HepG2 (cell line): ENCODE results near the gene AFAP1. TPM values are rescaled to one million over a fixed set of nuclear protein-coding genes. Genes with fewer than 3 reads are reported as not detected.

Experiments
- ATAC-seq: fragments of 200-7000 bp; cut with Tn5 transposase; 3 replicates; pipeline ENCODE4 v1.9.1; 2020; ENCODE audit warnings: mild to moderate bottlenecking, moderate library complexity
- BruUV-seq: library from RNA; stranded (reverse); fragments of 400-500 nt; replicated peaks from 2 replicates; lab custom pipeline; 2021; lab: Mats Ljungman, UMichigan
- CTCF ChIA-PET: fragments of 300-600 bp; formaldehyde crosslinking; extraction: SDS; loops from one replicate; lab custom pipeline; 2021; ENCODE audit warnings: low total read pairs, inconsistent platforms, low intra/inter-chr PET ratio; lab: Yijun Ruan, JAX
- POLR2A ChIA-PET: fragments of 350-600 bp; sonication (Branson Sonifier 250); formaldehyde crosslinking; loops from one replicate; lab custom pipeline; 2020; ENCODE audit warnings: antibody characterized with exemption, inconsistent platforms; lab: Yijun Ruan, JAX
- DNase-seq: peaks from one replicate; pipeline ENCODE4 v3.0.0-alpha.2; 2015; ENCODE audit warnings: low spot score
- FAIRE-seq: peaks from 3 replicates; lab custom pipeline; 2011; peaks lifted over from hg19 to GRCh38; lab: Jason Lieb, UNC
- H2AFZ ChIP-seq: one replicate; pipeline ENCODE4 v1.6.1; 2011; ENCODE audit warnings: low read length, inconsistent platforms
- H3K27ac ChIP-seq: fragments of 300-600 bp; 3 replicates; pipeline ENCODE4 v1.8.0; 2011; ENCODE audit warnings: mixed run types, mild to moderate bottlenecking, mixed read lengths, low read length, inconsistent platforms; ENCODE audit not compliant: insufficient read depth; ENCODE audit errors: extremely low read length
- H3K27me3 ChIP-seq, 2 experiments: fragments of 200-600 bp in 1 of 2; 2 replicates in 1 of 2; 3 replicates in 1 of 2; pipeline versions ENCODE4 v1.6.0 to v1.8.0; 2011; ENCODE audit warnings: low read length in 2 of 2, mild to moderate bottlenecking in 2 of 2, moderate library complexity in 2 of 2, inconsistent platforms in 1 of 2; ENCODE audit not compliant: insufficient read depth in 2 of 2, control insufficient read depth in 1 of 2
- H3K36me3 ChIP-seq, 2 experiments: fragments of 200-600 bp in 1 of 2; replicated peaks in 1 of 2; 2 replicates in 1 of 2; 3 replicates in 1 of 2; pipeline versions ENCODE4 v1.5.1 to v1.8.0; 2011; ENCODE audit warnings: low read length in 2 of 2, inconsistent platforms in 1 of 2; ENCODE audit not compliant: insufficient read depth in 2 of 2, control insufficient read depth in 1 of 2
- H3K4me1 ChIP-seq: 2 replicates; pipeline ENCODE4 v1.5.1; 2012; ENCODE audit warnings: low read length, inconsistent platforms; ENCODE audit not compliant: insufficient read depth
- H3K4me2 ChIP-seq: 2 replicates; pipeline ENCODE4 v1.6.0; 2011; ENCODE audit warnings: low read depth, low read length, inconsistent platforms
- H3K4me3 ChIP-seq, 3 experiments: fragments of 200-600 bp in 1 of 3; sonication (generic), shearing (Covaris generic) in 1 of 3; replicated peaks in 1 of 3; 2 replicates each; pipeline ENCODE4 v1.5.1; 2011 to 2016; ENCODE audit warnings: low read length in 3 of 3, inconsistent platforms in 2 of 3, low read depth in 2 of 3, mild to moderate bottlenecking in 2 of 3, control low read depth in 1 of 3, mixed read lengths in 1 of 3; ENCODE audit not compliant: insufficient read depth in 1 of 3
- H3K79me2 ChIP-seq: one replicate; pipeline ENCODE4 v1.6.1; 2011; ENCODE audit warnings: low read length, inconsistent platforms; ENCODE audit not compliant: insufficient read depth
- H3K9ac ChIP-seq: 2 replicates; pipeline ENCODE4 v1.6.0; 2011; ENCODE audit warnings: mild to moderate bottlenecking, low read depth, low read length, inconsistent platforms; ENCODE audit not compliant: insufficient read depth
- H3K9me3 ChIP-seq: 2 replicates; pipeline ENCODE4 v1.5.1; 2012; ENCODE audit warnings: mild to moderate bottlenecking, low read length
- H4K20me1 ChIP-seq: 2 replicates; pipeline ENCODE4 v1.6.0; 2011; ENCODE audit warnings: inconsistent platforms, mild to moderate bottlenecking, low read length, moderate library complexity; ENCODE audit not compliant: insufficient read depth
- AGO2 ChIP-seq: fragments of 200-400 bp; formaldehyde crosslinking; optimal IDR thresholded peaks from 2 replicates; pipeline ENCODE3; 2017; ENCODE audit warnings: mild to moderate bottlenecking, low read depth, low read length, moderate library complexity
- E2F1 ChIP-seq: sonication (generic); formaldehyde crosslinking; IDR thresholded peaks from 2 replicates; pipeline ENCODE4 v1.5.0; 2020; ENCODE audit warnings: missing genetic modification reagents
- MIER3 ChIP-seq: IDR thresholded peaks from 2 replicates; pipeline ENCODE4 v1.6.1; 2016; ENCODE audit warnings: missing compliant biosample characterization, borderline replicate concordance
- PPARG ChIP-seq: conservative IDR thresholded peaks from 2 replicates; pipeline ENCODE4 v1.6.1; 2016; ENCODE audit warnings: missing biosample characterization, missing genetic modification reagents
- SP2 ChIP-seq: sonication (generic); formaldehyde crosslinking; IDR thresholded peaks from 2 replicates; pipeline ENCODE4 v1.5.1; 2020; ENCODE audit warnings: mild to moderate bottlenecking, missing genetic modification reagents
- ZC3H4 ChIP-seq: sonication (generic); formaldehyde crosslinking; IDR thresholded peaks from 2 replicates; pipeline ENCODE4 v1.4.0; 2020; ENCODE audit warnings: missing genetic modification reagents, borderline replicate concordance
- ZNF430 ChIP-seq: sonication (generic); formaldehyde crosslinking; IDR thresholded peaks from 2 replicates; pipeline ENCODE4 v1.9.0; 2021; ENCODE audit warnings: mild to moderate bottlenecking, missing genetic modification reagents
- ZNF510 ChIP-seq: sonication (generic); formaldehyde crosslinking; IDR thresholded peaks from 2 replicates; pipeline ENCODE4 v1.4.0; 2020; ENCODE audit warnings: low read depth, mild to moderate bottlenecking, missing genetic modification reagents
- WGBS: methylation state at CpG from one replicate; pipeline ENCODE4 v1.1.6; 2017; ENCODE audit warnings: low lambda C conversion rate; 5-methylcytosine and 5-hydroxymethylcytosine counted together
- in situ Hi-C: cut with HindIII; loops from 2 replicates; pipeline ENCODE4 v1.10.0; 2017; ENCODE audit warnings: low pct_unique_long_range_greater_than_20kb; ENCODE audit not compliant: extremely low pct_ligation_motif_present
- intact Hi-C: fragments of 100-400 bp; cut with micrococcal nuclease; formaldehyde crosslinking; loops from one replicate; pipeline ENCODE4 v1.10.0; 2022; ENCODE audit not compliant: unreplicated experiment
- polyA plus RNA-seq, 8 experiments: library from polyadenylated mRNA; depleted of rRNA in 3 of 8; stranded (reverse) in 7 of 8; unstranded in 1 of 8; fragments of >200 nt; fragmentation: Illumina TruSeq in 4 of 8; extraction: Trizol in 4 of 8; gene quantifications; 2 replicates each; pipeline versions ENCODE4 v1.2.1 to v1.2.3, GENCODE V29; 2011 to 2016; ENCODE audit warnings: low read depth in 4 of 8, missing spikeins in 1 of 8, mixed read lengths in 1 of 8; ENCODE audit not compliant: insufficient read depth in 1 of 8
- total RNA-seq, 5 experiments: library from RNA; depleted of rRNA; stranded (reverse); fragments of >200 nt; fragmentation: Illumina TruSeq; extraction: Trizol; gene quantifications; 2 replicates each; pipeline ENCODE4 v1.2.3, GENCODE V29; 2016; ENCODE audit warnings: low read depth in 1 of 5

Gene AFAP1
- total and polyA plus RNA-seq, 2 of the 13 experiments (the other 11 are each of a cell fraction or from before 2014, with no cell fraction given) = 2.5 TPM

GRCh38 chr4:7753931-7754465 is 185.7 kb downstream of the AFAP1 start:
- H3K4me3 ChIP-seq = no peak overlapping the region
- no peaks in the 10 kb centered on the region for H3K79me2 ChIP-seq
- POLR2A ChIA-PET = no interaction called here
- BruUV-seq = no TSS peak
- intact Hi-C loops = no loop called here
- in situ Hi-C loops = no loop called here
- whole genome bisulfite sequencing = 91% methylated on average over 13 of the region's 15 CpGs
- no peak overlapping the region for H2AFZ ChIP-seq
- H3K4me2 ChIP-seq = no peak overlapping the region
- H3K9ac ChIP-seq = no peak overlapping the region
- ATAC-seq = no peak
- H3K36me3 ChIP-seq = no peaks in the 10 kb centered on the region
- CTCF ChIA-PET = no interaction called here
- no peaks in the 10 kb centered on the region for H3K27me3 ChIP-seq
- no peaks in the 10 kb centered on the region for H3K9me3 ChIP-seq
- DNase-seq = no peak
- no peak for FAIRE-seq
- TF ChIP-seq ZNF510 (CRISPR knock-in tag) = no peak
- no peak for TF ChIP-seq PPARG (CRISPR knock-in tag)
- TF ChIP-seq ZC3H4 (CRISPR knock-in tag) = no peak
- H3K27ac ChIP-seq = no peak overlapping the region
- no peaks in the 10 kb centered on the region for H4K20me1 ChIP-seq
- peaks cover 47% of the 10 kb centered on the region for H3K4me1 ChIP-seq

- 96% methylated on average over 15 of the region's 15 CpGs for WGBS
- Histone ChIP-seq H3K27ac (no peak overlapping the region), H3K9ac (no peak overlapping the region), H3K4me2 (no peak overlapping the region), H3K79me2 (no peaks in the 10 kb centered on the region), H2AFZ (no peak overlapping the region), H4K20me1 (no peaks in the 10 kb centered on the region), H3K27me3 (no peaks in the 10 kb centered on the region), H3K4me3 (no peak overlapping the region), H3K36me3 (no peaks in the 10 kb centered on the region), H3K4me1 (peaks cover 51% of the 10 kb centered on the region), H3K9me3 (no peaks in the 10 kb centered on the region)
- intact Hi-C loops (no loop called here), in situ Hi-C loops (no loop called here)
- TF ChIP-seq ZNF430 (CRISPR knock-in tag) = no peak
- TF ChIP-seq SP2 = no peak
- TF ChIP-seq E2F1 (CRISPR knock-in tag) = no peak
- TF ChIP-seq MIER3 = no peak
- no peak for TF ChIP-seq AGO2
- DNase-seq (no peak), ATAC-seq (no peak), FAIRE-seq (no peak)
- ChIA-PET POLR2A (no interaction called here), CTCF (no interaction called here)
- BruUV-seq = no TSS peak
Measured at GRCh38 chr4:7753271-7753670, 186.4 kb downstream of the AFAP1 start.
